ENCODE data around the gene ARNT2.

Gene ARNT2

GRCh38 chr15:80501476-80501875, 97.3 kb downstream of the ARNT2 start:
- CTCF ChIA-PET: interaction anchor here (1.8 kb wide), 1 partner anchor 12 kb away, joined by 5 read pairs; no protein-coding TSS in a partner anchor
- H3K4me1 ChIP-seq (ENCODE audit: control extremely low read depth in 1 of 4, control insufficient read depth in 4 of 4, insufficient read depth in 4 of 4, low read length in 3 of 4): no peaks in the 10 kb centered on the region
- 100% methylated on average over 5 of the region's 8 CpGs for WGBS (ENCODE audit: insufficient coverage)
- peaks cover 0 to 8% (median 3%) of the 10 kb centered on the region in 5 experiments for H3K9me3 ChIP-seq (ENCODE audit: control extremely low read depth in 1 of 5, control insufficient read depth in 4 of 5, insufficient read depth in 2 of 5, low read depth in 1 of 5, low read length in 4 of 5)
- POLR2A ChIA-PET: interaction anchor here (0.7 kb wide), 1 partner anchor 290 kb away, joined by 3 read pairs; no protein-coding TSS in a partner anchor
- H3K4me3 ChIP-seq (ENCODE audit: control insufficient read depth in 1 of 7, extremely low read depth in 1 of 7, insufficient read depth in 4 of 7, low read depth in 2 of 7, low read length in 6 of 7): no peak overlapping the region
- H3K27me3 ChIP-seq (replicated peaks in 2 of 5; ENCODE audit: control insufficient read depth in 4 of 5, insufficient read depth in 5 of 5, low read length in 4 of 5): no peaks in the 10 kb centered on the region
- DNase-seq: no peak
- H3K27ac ChIP-seq (ENCODE audit: insufficient read depth in 1 of 2, low read depth in 1 of 2, low read length in 2 of 2, poor library complexity in 1 of 2, severe bottlenecking in 2 of 2): no peak overlapping the region
- no peaks in the 10 kb centered on the region for H3K36me3 ChIP-seq (ENCODE audit: control insufficient read depth in 4 of 4, insufficient read depth in 4 of 4, low read length in 3 of 4)

GRCh38 chr15:80502782-80503181, 98.6 kb downstream of the ARNT2 start:
- Histone ChIP-seq H3K9me3 (ENCODE audit: control extremely low read depth in 1 of 5, control insufficient read depth in 4 of 5, insufficient read depth in 2 of 5, low read depth in 1 of 5, low read length in 4 of 5) (peaks cover 0 to 8% (median 2%) of the 10 kb centered on the region in 5 experiments), H3K27me3 (replicated peaks in 2 of 5; ENCODE audit: control insufficient read depth in 4 of 5, insufficient read depth in 5 of 5, low read length in 4 of 5) (no peaks in the 10 kb centered on the region), H3K36me3 (ENCODE audit: control insufficient read depth in 4 of 4, insufficient read depth in 4 of 4, low read length in 3 of 4) (no peaks in the 10 kb centered on the region), H3K4me1 (ENCODE audit: control extremely low read depth in 1 of 4, control insufficient read depth in 4 of 4, insufficient read depth in 4 of 4, low read length in 3 of 4) (no peaks in the 10 kb centered on the region), H3K4me3 (ENCODE audit: control insufficient read depth in 1 of 7, extremely low read depth in 1 of 7, insufficient read depth in 4 of 7, low read depth in 2 of 7, low read length in 6 of 7) (no peak overlapping the region), H3K27ac (ENCODE audit: insufficient read depth in 1 of 2, low read depth in 1 of 2, low read length in 2 of 2, poor library complexity in 1 of 2, severe bottlenecking in 2 of 2) (no peak overlapping the region)
- 88% methylated on average over 3 of the region's 3 CpGs for WGBS (ENCODE audit: insufficient coverage)
- ChIA-PET POLR2A (no interaction called here), CTCF (no interaction called here)
- no peak for DNase-seq

GRCh38 chr15:80503319-80503952, 99.3 kb downstream of the ARNT2 start:
- ChIA-PET CTCF (no interaction called here), POLR2A (no interaction called here)
- Histone ChIP-seq H3K27ac (ENCODE audit: insufficient read depth in 1 of 2, low read depth in 1 of 2, low read length in 2 of 2, poor library complexity in 1 of 2, severe bottlenecking in 2 of 2) (no peak overlapping the region), H3K36me3 (ENCODE audit: control insufficient read depth in 4 of 4, insufficient read depth in 4 of 4, low read length in 3 of 4) (no peaks in the 10 kb centered on the region), H3K9me3 (ENCODE audit: control extremely low read depth in 1 of 5, control insufficient read depth in 4 of 5, insufficient read depth in 2 of 5, low read depth in 1 of 5, low read length in 4 of 5) (peaks cover 0 to 8% (median 2%) of the 10 kb centered on the region in 5 experiments), H3K4me3 (ENCODE audit: control insufficient read depth in 1 of 7, extremely low read depth in 1 of 7, insufficient read depth in 4 of 7, low read depth in 2 of 7, low read length in 6 of 7) (no peak overlapping the region), H3K27me3 (replicated peaks in 2 of 5; ENCODE audit: control insufficient read depth in 4 of 5, insufficient read depth in 5 of 5, low read length in 4 of 5) (no peaks in the 10 kb centered on the region), H3K4me1 (ENCODE audit: control extremely low read depth in 1 of 4, control insufficient read depth in 4 of 4, insufficient read depth in 4 of 4, low read length in 3 of 4) (no peaks in the 10 kb centered on the region)
- 98% methylated on average over 11 of the region's 11 CpGs for WGBS (ENCODE audit: insufficient coverage)
- no peak for DNase-seq

- H3K27ac ChIP-seq (ENCODE audit: insufficient read depth in 1 of 2, low read depth in 1 of 2, low read length in 2 of 2, poor library complexity in 1 of 2, severe bottlenecking in 2 of 2): no peak overlapping the region
- no peaks in the 10 kb centered on the region for H3K36me3 ChIP-seq (ENCODE audit: control insufficient read depth in 4 of 4, insufficient read depth in 4 of 4, low read length in 3 of 4)
- ChIA-PET CTCF (no interaction called here), POLR2A (no interaction called here)
- H3K4me3 ChIP-seq (ENCODE audit: control insufficient read depth in 1 of 7, extremely low read depth in 1 of 7, insufficient read depth in 4 of 7, low read depth in 2 of 7, low read length in 6 of 7): no peak overlapping the region
- WGBS (ENCODE audit: insufficient coverage): 99% methylated on average over 7 of the region's 9 CpGs
- no peak for DNase-seq
- no peaks in the 10 kb centered on the region for H3K4me1 ChIP-seq (ENCODE audit: control extremely low read depth in 1 of 4, control insufficient read depth in 4 of 4, insufficient read depth in 4 of 4, low read length in 3 of 4)
- H3K27me3 ChIP-seq (replicated peaks in 2 of 5; ENCODE audit: control insufficient read depth in 4 of 5, insufficient read depth in 5 of 5, low read length in 4 of 5): no peaks in the 10 kb centered on the region
- H3K9me3 ChIP-seq (ENCODE audit: control extremely low read depth in 1 of 5, control insufficient read depth in 4 of 5, insufficient read depth in 2 of 5, low read depth in 1 of 5, low read length in 4 of 5): peaks cover 0 to 8% (median 2%) of the 10 kb centered on the region in 5 experiments
Measured at GRCh38 chr15:80504931-80505330, 100.7 kb downstream of the ARNT2 start.

GRCh38 chr15:80506286-80506893, 102.2 kb downstream of the ARNT2 start:
- Histone ChIP-seq H3K4me1 (ENCODE audit: control extremely low read depth in 1 of 4, control insufficient read depth in 4 of 4, insufficient read depth in 4 of 4, low read length in 3 of 4) (no peaks in the 10 kb centered on the region), H3K36me3 (ENCODE audit: control insufficient read depth in 4 of 4, insufficient read depth in 4 of 4, low read length in 3 of 4) (no peaks in the 10 kb centered on the region), H3K4me3 (ENCODE audit: control insufficient read depth in 1 of 7, extremely low read depth in 1 of 7, insufficient read depth in 4 of 7, low read depth in 2 of 7, low read length in 6 of 7) (no peak overlapping the region), H3K27me3 (replicated peaks in 2 of 5; ENCODE audit: control insufficient read depth in 4 of 5, insufficient read depth in 5 of 5, low read length in 4 of 5) (no peaks in the 10 kb centered on the region), H3K27ac (ENCODE audit: insufficient read depth in 1 of 2, low read depth in 1 of 2, low read length in 2 of 2, poor library complexity in 1 of 2, severe bottlenecking in 2 of 2) (no peak overlapping the region), H3K9me3 (ENCODE audit: control extremely low read depth in 1 of 5, control insufficient read depth in 4 of 5, insufficient read depth in 2 of 5, low read depth in 1 of 5, low read length in 4 of 5) (peaks cover 0 to 8% (median 2%) of the 10 kb centered on the region in 5 experiments)
- DNase-seq: no peak
- ChIA-PET CTCF (interaction anchor here (1.5 kb wide), 1 partner anchor 34 kb away, joined by 3 read pairs; no protein-coding TSS in a partner anchor), POLR2A (no interaction called here)
- WGBS (ENCODE audit: insufficient coverage): 98% methylated on average over 5 of the region's 5 CpGs

- Histone ChIP-seq H3K36me3 (ENCODE audit: control insufficient read depth in 4 of 4, insufficient read depth in 4 of 4, low read length in 3 of 4) (no peaks in the 10 kb centered on the region), H3K27me3 (replicated peaks in 2 of 5; ENCODE audit: control insufficient read depth in 4 of 5, insufficient read depth in 5 of 5, low read length in 4 of 5) (no peaks in the 10 kb centered on the region), H3K4me3 (ENCODE audit: control insufficient read depth in 1 of 7, extremely low read depth in 1 of 7, insufficient read depth in 4 of 7, low read depth in 2 of 7, low read length in 6 of 7) (no peak overlapping the region), H3K9me3 (ENCODE audit: control extremely low read depth in 1 of 5, control insufficient read depth in 4 of 5, insufficient read depth in 2 of 5, low read depth in 1 of 5, low read length in 4 of 5) (peaks cover 0 to 8% (median 2%) of the 10 kb centered on the region in 5 experiments), H3K27ac (ENCODE audit: insufficient read depth in 1 of 2, low read depth in 1 of 2, low read length in 2 of 2, poor library complexity in 1 of 2, severe bottlenecking in 2 of 2) (no peak overlapping the region), H3K4me1 (ENCODE audit: control extremely low read depth in 1 of 4, control insufficient read depth in 4 of 4, insufficient read depth in 4 of 4, low read length in 3 of 4) (no peaks in the 10 kb centered on the region)
- DNase-seq: no peak
- ChIA-PET POLR2A (no interaction called here), CTCF (interaction anchor here (1.5 kb wide), 1 partner anchor 35 kb away, joined by 3 read pairs; no protein-coding TSS in a partner anchor)
- WGBS (ENCODE audit: insufficient coverage): 82% methylated on average over 5 of the region's 5 CpGs
Measured at GRCh38 chr15:80507131-80507530, 102.9 kb downstream of the ARNT2 start.

GRCh38 chr15:80507638-80508316, 103.6 kb downstream of the ARNT2 start:
- Histone ChIP-seq H3K4me3 (ENCODE audit: control insufficient read depth in 1 of 7, extremely low read depth in 1 of 7, insufficient read depth in 4 of 7, low read depth in 2 of 7, low read length in 6 of 7) (no peak overlapping the region), H3K27ac (ENCODE audit: insufficient read depth in 1 of 2, low read depth in 1 of 2, low read length in 2 of 2, poor library complexity in 1 of 2, severe bottlenecking in 2 of 2) (no peak overlapping the region), H3K4me1 (ENCODE audit: control extremely low read depth in 1 of 4, control insufficient read depth in 4 of 4, insufficient read depth in 4 of 4, low read length in 3 of 4) (no peaks in the 10 kb centered on the region), H3K27me3 (replicated peaks in 2 of 5; ENCODE audit: control insufficient read depth in 4 of 5, insufficient read depth in 5 of 5, low read length in 4 of 5) (no peaks in the 10 kb centered on the region), H3K9me3 (ENCODE audit: control extremely low read depth in 1 of 5, control insufficient read depth in 4 of 5, insufficient read depth in 2 of 5, low read depth in 1 of 5, low read length in 4 of 5) (peaks cover 0 to 8% (median 2%) of the 10 kb centered on the region in 5 experiments), H3K36me3 (ENCODE audit: control insufficient read depth in 4 of 4, insufficient read depth in 4 of 4, low read length in 3 of 4) (no peaks in the 10 kb centered on the region)
- ChIA-PET CTCF (no interaction called here), POLR2A (no interaction called here)
- 94% methylated on average over 14 of the region's 18 CpGs for WGBS (ENCODE audit: insufficient coverage)
- DNase-seq: no peak
